Panc1 (cell line): ENCODE data around the gene C19orf47. TPM values are rescaled to one million over a fixed set of nuclear protein-coding genes. Genes with fewer than 3 reads are reported as not detected.

Experiments
- ATAC-seq: fragments of 200-7000 bp; cut with Tn5 transposase; 2 replicates; pipeline ENCODE4 v1.9.1; 2020; ENCODE audit warnings: mild to moderate bottlenecking, moderate library complexity
- BruUV-seq: library from RNA; stranded (reverse); fragments of 400-500 nt; replicated peaks from 2 replicates; lab custom pipeline; 2021; lab: Mats Ljungman, UMichigan
- CTCF ChIA-PET: fragments of 300-600 bp; sonication (Branson Sonifier 250); formaldehyde crosslinking; loops from one replicate; lab custom pipeline; 2022; ENCODE audit warnings: antibody characterized with exemption; lab: Charles Lee
- POLR2A ChIA-PET: fragments of 300-600 bp; sonication (Branson Sonifier 250); formaldehyde crosslinking; loops from one replicate; lab custom pipeline; 2022; ENCODE audit warnings: antibody characterized with exemption; lab: Charles Lee
- DNase-seq: peaks from one replicate; pipeline ENCODE4 v3.0.0-alpha.2; 2010; ENCODE audit warnings: low read depth, low spot score
- H3K27ac ChIP-seq: 2 replicates; pipeline ENCODE4 v1.5.1; 2011; ENCODE audit warnings: mild to moderate bottlenecking, low read length, inconsistent platforms
- H3K27me3 ChIP-seq: fragments of 200-500 bp; sonication (Bioruptor generic); 2 replicates; pipeline ENCODE4 v1.6.0; 2014; ENCODE audit warnings: low read length, inconsistent platforms; ENCODE audit not compliant: control insufficient read depth, insufficient read depth
- H3K36me3 ChIP-seq: fragments of 200-500 bp; sonication (Bioruptor generic); 2 replicates; pipeline ENCODE4 v1.5.1; 2014; ENCODE audit warnings: inconsistent platforms, mild to moderate bottlenecking, low read length, moderate library complexity; ENCODE audit not compliant: control insufficient read depth, insufficient read depth
- H3K4me1 ChIP-seq: 2 replicates; pipeline ENCODE4 v1.5.1; 2011; ENCODE audit warnings: inconsistent platforms, mild to moderate bottlenecking, low read length, moderate library complexity; ENCODE audit not compliant: control insufficient read depth, insufficient read depth
- H3K4me3 ChIP-seq, 2 experiments: 2 replicates each; pipeline ENCODE4 v1.5.1; 2011 to 2012; ENCODE audit warnings: low read depth in 2 of 2, low read length in 2 of 2, mild to moderate bottlenecking in 2 of 2, inconsistent platforms in 1 of 2, moderate library complexity in 1 of 2
- H3K9me3 ChIP-seq: fragments of 200-500 bp; sonication (Bioruptor generic); 2 replicates; pipeline ENCODE4 v1.5.1; 2014; ENCODE audit warnings: low read depth, mild to moderate bottlenecking, inconsistent platforms, low read length, moderate library complexity; ENCODE audit not compliant: control insufficient read depth, insufficient read depth
- CTCF ChIP-seq: fragments of 450-650 bp; IDR thresholded peaks from 2 replicates; pipeline ENCODE4 v1.5.1; 2017; ENCODE audit warnings: mild to moderate bottlenecking
- POLR2AphosphoS5 ChIP-seq: IDR thresholded peaks from 2 replicates; pipeline ENCODE4 v1.6.1; 2012; ENCODE audit warnings: mild to moderate bottlenecking, low read depth, low read length, moderate library complexity
- REST ChIP-seq, 2 experiments: IDR thresholded peaks; 2 replicates each; pipeline ENCODE4 v1.6.1; 2011 to 2012; ENCODE audit warnings: low read depth in 2 of 2, control low read depth in 1 of 2, low read length in 1 of 2, mild to moderate bottlenecking in 1 of 2, moderate library complexity in 1 of 2; ENCODE audit not compliant: insufficient read depth in 1 of 2
- SIN3A ChIP-seq: IDR thresholded peaks from 2 replicates; pipeline ENCODE4 v1.6.1; 2012; ENCODE audit warnings: low read depth, mild to moderate bottlenecking, low read length, moderate library complexity, borderline replicate concordance; ENCODE audit not compliant: insufficient read depth
- TCF7L2 ChIP-seq: IDR thresholded peaks from 2 replicates; pipeline ENCODE4 v1.6.1; 2011; ENCODE audit warnings: mild to moderate bottlenecking, low read depth, low read length, inconsistent platforms
- in situ Hi-C: cut with HindIII; loops from 2 replicates; pipeline ENCODE4 v1.10.0; 2016; ENCODE audit warnings: low sequenced_read_pairs, low pct_unique_long_range_greater_than_20kb
- intact Hi-C: fragments of 100-400 bp; cut with micrococcal nuclease; formaldehyde crosslinking; loops from one replicate; pipeline ENCODE4 v1.10.0; 2022; ENCODE audit not compliant: unreplicated experiment
- total RNA-seq: library from RNA; stranded (reverse); gene quantifications from one replicate; pipeline ENCODE4 v1.2.1, GENCODE V29; 2021; ENCODE audit not compliant: unreplicated experiment

C19orf47 gene
- total RNA-seq, 1 experiment from 2014 or later, result 29.0 TPM

- TF ChIP-seq CTCF, result no peak
- no peak for TF ChIP-seq POLR2AphosphoS5
- TF ChIP-seq REST (IDR thresholded peaks at IDR 0.05; ENCODE audit: insufficient read depth in 1 of 2, low read depth in 2 of 2, low read length in 1 of 2), result no peak
- TF ChIP-seq TCF7L2, result no peak
- TF ChIP-seq SIN3A, result no peak
- no peaks in the 10 kb centered on the region for H3K27me3 ChIP-seq
- intact Hi-C loops (no loop called here), in situ Hi-C loops (no loop called here)
- ATAC-seq, result peak; percentile 1
- H3K27ac ChIP-seq, result no peak overlapping the region
- no peak overlapping the region for H3K4me3 ChIP-seq
- no peaks in the 10 kb centered on the region for H3K4me1 ChIP-seq
- no TSS peak for BruUV-seq
- no peak for DNase-seq
- POLR2A ChIA-PET, result interaction anchor here (0.5 to 1.0 kb wide), 4 partner anchors 9 to 1676 kb away, joined by 3 to 8 read pairs (median 6); partner anchors contain the start of gene ACTN4
- no peaks in the 10 kb centered on the region for H3K36me3 ChIP-seq
- H3K9me3 ChIP-seq, result no peaks in the 10 kb centered on the region
- CTCF ChIA-PET, result interaction anchor here (0.5 to 26.0 kb wide), 7 partner anchors 9 to 169 kb away, joined by 3 to 498 read pairs (median 5); no protein-coding TSS in a partner anchor
Measured at GRCh38 chr19:40323705-40324104, 24.5 kb downstream of the C19orf47 start.

GRCh38 chr19:40322951-40323615 lies 25.1 kb downstream of the C19orf47 start:
- CTCF ChIA-PET, result interaction anchor here (0.5 to 26.0 kb wide), 9 partner anchors 9 to 1738 kb away, joined by 3 to 498 read pairs (median 4); no protein-coding TSS in a partner anchor
- no peaks in the 10 kb centered on the region for H3K36me3 ChIP-seq
- no peaks in the 10 kb centered on the region for H3K9me3 ChIP-seq
- TSS peak; percentile 44 for BruUV-seq
- H3K4me3 ChIP-seq, result no peak overlapping the region
- DNase-seq (no peak), ATAC-seq (peak; percentile 10)
- no peaks in the 10 kb centered on the region for H3K4me1 ChIP-seq
- TF ChIP-seq CTCF (no peak), REST (IDR thresholded peaks at IDR 0.05; ENCODE audit: insufficient read depth in 1 of 2, low read depth in 2 of 2, low read length in 1 of 2) (no peak), SIN3A (no peak), POLR2AphosphoS5 (no peak), TCF7L2 (no peak)
- H3K27ac ChIP-seq, result no peak overlapping the region
- no peaks in the 10 kb centered on the region for H3K27me3 ChIP-seq
- POLR2A ChIA-PET, result interaction anchor here (0.5 to 1.9 kb wide), 9 partner anchors 8 to 433 kb away, joined by 3 to 17 read pairs (median 7); no protein-coding TSS in a partner anchor
- intact Hi-C loops (no loop called here), in situ Hi-C loops (no loop called here)
